AG09319 (cell line): Measurements from ENCODE around the gene MACF1.

Source experiments
- DNase-seq: peaks from one replicate; pipeline ENCODE4 v3.0.0-alpha.2; 2010; ENCODE audit warnings: low read depth; ENCODE audit errors: extremely low read depth
- CTCF ChIP-seq: IDR thresholded peaks from 2 replicates; pipeline ENCODE4 v1.5.1; 2011; ENCODE audit warnings: low read depth, mild to moderate bottlenecking, inconsistent platforms, low read length, moderate library complexity

MACF1 gene

GRCh38 chr1:39427374-39427773 lies 222.9 kb downstream of the MACF1 start:
- TF ChIP-seq CTCF, result no peak
- no peak for DNase-seq

GRCh38 chr1:39427912-39428311 lies 223.4 kb downstream of the MACF1 start:
- no peak for TF ChIP-seq CTCF
- DNase-seq, result no peak

- DNase-seq, result no peak
- TF ChIP-seq CTCF, result no peak
These were observed 227.4 kb downstream of the MACF1 start for GRCh38 chr1:39431927-39432326.

GRCh38 chr1:39434797-39435395 lies 230.4 kb downstream of the MACF1 start:
- TF ChIP-seq CTCF, result no peak
- DNase-seq, result no peak

GRCh38 chr1:39435597-39435996 lies 231.1 kb downstream of the MACF1 start:
- DNase-seq, result no peak
- no peak for TF ChIP-seq CTCF

GRCh38 chr1:39436842-39437241 lies 232.3 kb downstream of the MACF1 start:
- no peak for DNase-seq
- TF ChIP-seq CTCF, result no peak

- no peak for TF ChIP-seq CTCF
- DNase-seq, result no peak
These were observed 233.5 kb downstream of the MACF1 start for GRCh38 chr1:39438042-39438441.
